Right kidney (tissue), 1 donor: ENCODE results near the gene PRPF19.
A peak's percentile ranks its signal among the peaks of the same experiment; 100 is the strongest.

Experiments used
- DNase-seq: peaks from one replicate; pipeline ENCODE4 v3.0.0-alpha.2; 2016

Gene PRPF19

GRCh38 chr11:60924110-60924905 lies 17.9 kb upstream of the PRPF19 start, which contains the start of gene TMEM132A:
TSS of gene TMEM132A (plus strand) at chr11:60924460. CDS start at chr11:60924634, 174 bp downstream.
- DNase-seq, result peak; percentile 63

GRCh38 chr11:60923800-60924109 lies 17.4 kb upstream of the PRPF19 start:
- no peak for DNase-seq

- DNase-seq, result no peak
Observed at GRCh38 chr11:60923326-60923725, 16.9 kb upstream of the PRPF19 start.

GRCh38 chr11:60922906-60923305 lies 16.5 kb upstream of the PRPF19 start:
- DNase-seq, result no peak

- no peak for DNase-seq
Observed at GRCh38 chr11:60921777-60922335, 15.5 kb upstream of the PRPF19 start.

GRCh38 chr11:60921259-60921658 lies 14.9 kb upstream of the PRPF19 start:
- no peak for DNase-seq

- no peak for DNase-seq
Observed at GRCh38 chr11:60919956-60920355, 13.6 kb upstream of the PRPF19 start.

- DNase-seq, result no peak
Observed at GRCh38 chr11:60919320-60919719, 12.9 kb upstream of the PRPF19 start.

GRCh38 chr11:60918939-60919265 lies 12.5 kb upstream of the PRPF19 start:
- no peak for DNase-seq

GRCh38 chr11:60918251-60918938 lies 12.0 kb upstream of the PRPF19 start:
- DNase-seq, result no peak

GRCh38 chr11:60917267-60917666 lies 10.9 kb upstream of the PRPF19 start:
- no peak for DNase-seq

GRCh38 chr11:60916669-60917206 lies 10.4 kb upstream of the PRPF19 start:
- DNase-seq, result no peak

GRCh38 chr11:60915248-60915914 lies 9.0 kb upstream of the PRPF19 start:
- DNase-seq, result peak; percentile 70

GRCh38 chr11:60914633-60915247 lies 8.4 kb upstream of the PRPF19 start:
- no peak for DNase-seq

GRCh38 chr11:60913793-60914632 lies 7.6 kb upstream of the PRPF19 start, which contains the start of gene TMEM109:
TSS of gene TMEM109 (plus strand) at chr11:60914158. CDS start at chr11:60919694, 5,536 bp downstream.
- DNase-seq, result peak; percentile 97

GRCh38 chr11:60912851-60913528 lies 6.6 kb upstream of the PRPF19 start:
- peak; percentile 45 for DNase-seq

- no peak for DNase-seq
Observed at GRCh38 chr11:60912223-60912850, 6.0 kb upstream of the PRPF19 start.

GRCh38 chr11:60910711-60911380 lies 4.5 kb upstream of the PRPF19 start:
- no peak for DNase-seq

GRCh38 chr11:60910281-60910687 lies 3.9 kb upstream of the PRPF19 start:
- DNase-seq, result no peak
